ENCODE results near the gene DNAJC13.

Gene DNAJC13

GRCh38 chr3:132421832-132422231 lies 4.5 kb downstream of the DNAJC13 start:
- H3K4me3 Mint-ChIP-seq, result no peak overlapping the region
- peaks cover 32% of the 10 kb centered on the region for H3K4me1 Mint-ChIP-seq (ENCODE audit: low read depth)
- H3K27me3 Mint-ChIP-seq (ENCODE audit: low read depth), result no peaks in the 10 kb centered on the region
- H3K36me3 Mint-ChIP-seq (ENCODE audit: low read depth), result peaks cover 20% of the 10 kb centered on the region
- H3K9me3 Mint-ChIP-seq, result no peaks in the 10 kb centered on the region
- no peak overlapping the region for H3K27ac Mint-ChIP-seq

GRCh38 chr3:132422531-132422930 lies 5.2 kb downstream of the DNAJC13 start:
- no peak overlapping the region for H3K27ac Mint-ChIP-seq
- H3K9me3 Mint-ChIP-seq, result no peaks in the 10 kb centered on the region
- no peak overlapping the region for H3K4me3 Mint-ChIP-seq
- peaks cover 20% of the 10 kb centered on the region for H3K36me3 Mint-ChIP-seq (ENCODE audit: low read depth)
- H3K4me1 Mint-ChIP-seq (ENCODE audit: low read depth), result peaks cover 31% of the 10 kb centered on the region
- no peaks in the 10 kb centered on the region for H3K27me3 Mint-ChIP-seq (ENCODE audit: low read depth)

GRCh38 chr3:132432639-132433038 lies 15.3 kb downstream of the DNAJC13 start:
- peaks cover 14% of the 10 kb centered on the region for H3K4me1 Mint-ChIP-seq (ENCODE audit: low read depth)
- H3K27ac Mint-ChIP-seq, result no peak overlapping the region
- H3K9me3 Mint-ChIP-seq, result no peaks in the 10 kb centered on the region
- peaks cover 8% of the 10 kb centered on the region for H3K36me3 Mint-ChIP-seq (ENCODE audit: low read depth)
- no peak overlapping the region for H3K4me3 Mint-ChIP-seq
- H3K27me3 Mint-ChIP-seq (ENCODE audit: low read depth), result no peaks in the 10 kb centered on the region

GRCh38 chr3:132433121-132433520 lies 15.8 kb downstream of the DNAJC13 start:
- no peak overlapping the region for H3K27ac Mint-ChIP-seq
- H3K4me3 Mint-ChIP-seq, result no peak overlapping the region
- no peaks in the 10 kb centered on the region for H3K9me3 Mint-ChIP-seq
- H3K27me3 Mint-ChIP-seq (ENCODE audit: low read depth), result no peaks in the 10 kb centered on the region
- peaks cover 8% of the 10 kb centered on the region for H3K36me3 Mint-ChIP-seq (ENCODE audit: low read depth)
- H3K4me1 Mint-ChIP-seq (ENCODE audit: low read depth), result peaks cover 14% of the 10 kb centered on the region

- H3K4me1 Mint-ChIP-seq (ENCODE audit: low read depth), result peaks cover 13% of the 10 kb centered on the region
- H3K27ac Mint-ChIP-seq, result no peak overlapping the region
- H3K4me3 Mint-ChIP-seq, result no peak overlapping the region
- H3K9me3 Mint-ChIP-seq, result no peaks in the 10 kb centered on the region
- no peaks in the 10 kb centered on the region for H3K27me3 Mint-ChIP-seq (ENCODE audit: low read depth)
- peaks cover 10% of the 10 kb centered on the region for H3K36me3 Mint-ChIP-seq (ENCODE audit: low read depth)
Observed at GRCh38 chr3:132435224-132435910, 18.1 kb downstream of the DNAJC13 start.

GRCh38 chr3:132435911-132436425 lies 18.7 kb downstream of the DNAJC13 start:
- Mint-ChIP-seq H3K27ac (no peak overlapping the region), H3K36me3 (ENCODE audit: low read depth) (peaks cover 10% of the 10 kb centered on the region), H3K9me3 (no peaks in the 10 kb centered on the region), H3K27me3 (ENCODE audit: low read depth) (no peaks in the 10 kb centered on the region), H3K4me1 (ENCODE audit: low read depth) (peaks cover 11% of the 10 kb centered on the region), H3K4me3 (no peak overlapping the region)

GRCh38 chr3:132443421-132443820 lies 26.1 kb downstream of the DNAJC13 start:
- H3K4me3 Mint-ChIP-seq, result no peak overlapping the region
- H3K27ac Mint-ChIP-seq, result no peak overlapping the region

GRCh38 chr3:132444383-132444782 lies 27.1 kb downstream of the DNAJC13 start:
- Mint-ChIP-seq H3K27me3 (ENCODE audit: low read depth) (no peaks in the 10 kb centered on the region), H3K4me1 (ENCODE audit: low read depth) (peaks cover 2% of the 10 kb centered on the region), H3K27ac (no peak overlapping the region)

More at GRCh38 chr3:132443421-132443820, 26.1 kb downstream of the DNAJC13 start:
- H3K27me3 Mint-ChIP-seq (ENCODE audit: low read depth), result no peaks in the 10 kb centered on the region
- H3K36me3 Mint-ChIP-seq (ENCODE audit: low read depth), result peaks cover 3% of the 10 kb centered on the region
- peaks cover 2% of the 10 kb centered on the region for H3K4me1 Mint-ChIP-seq (ENCODE audit: low read depth)
- H3K9me3 Mint-ChIP-seq, result no peaks in the 10 kb centered on the region

GRCh38 chr3:132445817-132446216 lies 28.5 kb downstream of the DNAJC13 start:
- peaks cover 2% of the 10 kb centered on the region for H3K4me1 Mint-ChIP-seq (ENCODE audit: low read depth)
- no peaks in the 10 kb centered on the region for H3K9me3 Mint-ChIP-seq
- H3K27me3 Mint-ChIP-seq (ENCODE audit: low read depth), result no peaks in the 10 kb centered on the region
- H3K4me3 Mint-ChIP-seq, result no peak overlapping the region
- no peaks in the 10 kb centered on the region for H3K36me3 Mint-ChIP-seq (ENCODE audit: low read depth)
- H3K27ac Mint-ChIP-seq, result no peak overlapping the region

More at GRCh38 chr3:132444383-132444782, 27.1 kb downstream of the DNAJC13 start:
- no peak overlapping the region for H3K4me3 Mint-ChIP-seq
- no peaks in the 10 kb centered on the region for H3K36me3 Mint-ChIP-seq (ENCODE audit: low read depth)
- no peaks in the 10 kb centered on the region for H3K9me3 Mint-ChIP-seq

GRCh38 chr3:132448216-132448961 lies 31.1 kb downstream of the DNAJC13 start:
- H3K4me3 Mint-ChIP-seq, result no peak overlapping the region
- H3K36me3 Mint-ChIP-seq (ENCODE audit: low read depth), result peaks cover 3% of the 10 kb centered on the region
- H3K27ac Mint-ChIP-seq, result no peak overlapping the region
- no peaks in the 10 kb centered on the region for H3K27me3 Mint-ChIP-seq (ENCODE audit: low read depth)
- no peaks in the 10 kb centered on the region for H3K9me3 Mint-ChIP-seq
- no peaks in the 10 kb centered on the region for H3K4me1 Mint-ChIP-seq (ENCODE audit: low read depth)

GRCh38 chr3:132456136-132456535 lies 38.8 kb downstream of the DNAJC13 start:
- Mint-ChIP-seq H3K4me3 (no peak overlapping the region), H3K9me3 (no peaks in the 10 kb centered on the region), H3K36me3 (ENCODE audit: low read depth) (peaks cover 39% of the 10 kb centered on the region), H3K27ac (no peak overlapping the region), H3K27me3 (ENCODE audit: low read depth) (no peaks in the 10 kb centered on the region), H3K4me1 (ENCODE audit: low read depth) (no peaks in the 10 kb centered on the region)

- Mint-ChIP-seq H3K4me3 (no peak overlapping the region), H3K27ac (no peak overlapping the region), H3K9me3 (no peaks in the 10 kb centered on the region), H3K27me3 (ENCODE audit: low read depth) (no peaks in the 10 kb centered on the region), H3K36me3 (ENCODE audit: low read depth) (peaks cover 39% of the 10 kb centered on the region), H3K4me1 (ENCODE audit: low read depth) (no peaks in the 10 kb centered on the region)
Observed at GRCh38 chr3:132456571-132456970, 39.3 kb downstream of the DNAJC13 start.

GRCh38 chr3:132457286-132457685 lies 40.0 kb downstream of the DNAJC13 start:
- H3K27me3 Mint-ChIP-seq (ENCODE audit: low read depth), result no peaks in the 10 kb centered on the region
- H3K27ac Mint-ChIP-seq, result no peak overlapping the region
- peaks cover 36% of the 10 kb centered on the region for H3K36me3 Mint-ChIP-seq (ENCODE audit: low read depth)
- no peaks in the 10 kb centered on the region for H3K9me3 Mint-ChIP-seq
- no peaks in the 10 kb centered on the region for H3K4me1 Mint-ChIP-seq (ENCODE audit: low read depth)
- no peak overlapping the region for H3K4me3 Mint-ChIP-seq

GRCh38 chr3:132459551-132459950 lies 42.2 kb downstream of the DNAJC13 start:
- Mint-ChIP-seq H3K36me3 (ENCODE audit: low read depth) (peaks cover 38% of the 10 kb centered on the region), H3K4me3 (no peak overlapping the region), H3K9me3 (no peaks in the 10 kb centered on the region), H3K4me1 (ENCODE audit: low read depth) (no peaks in the 10 kb centered on the region), H3K27me3 (ENCODE audit: low read depth) (no peaks in the 10 kb centered on the region), H3K27ac (no peak overlapping the region)

- Mint-ChIP-seq H3K9me3 (no peaks in the 10 kb centered on the region), H3K4me1 (ENCODE audit: low read depth) (no peaks in the 10 kb centered on the region), H3K4me3 (no peak overlapping the region), H3K27ac (no peak overlapping the region), H3K36me3 (ENCODE audit: low read depth) (peaks cover 21% of the 10 kb centered on the region), H3K27me3 (ENCODE audit: low read depth) (no peaks in the 10 kb centered on the region)
Observed at GRCh38 chr3:132461544-132461943, 44.2 kb downstream of the DNAJC13 start.
